ENCODE data around the gene CSF3R.

Gene CSF3R

DNA sequence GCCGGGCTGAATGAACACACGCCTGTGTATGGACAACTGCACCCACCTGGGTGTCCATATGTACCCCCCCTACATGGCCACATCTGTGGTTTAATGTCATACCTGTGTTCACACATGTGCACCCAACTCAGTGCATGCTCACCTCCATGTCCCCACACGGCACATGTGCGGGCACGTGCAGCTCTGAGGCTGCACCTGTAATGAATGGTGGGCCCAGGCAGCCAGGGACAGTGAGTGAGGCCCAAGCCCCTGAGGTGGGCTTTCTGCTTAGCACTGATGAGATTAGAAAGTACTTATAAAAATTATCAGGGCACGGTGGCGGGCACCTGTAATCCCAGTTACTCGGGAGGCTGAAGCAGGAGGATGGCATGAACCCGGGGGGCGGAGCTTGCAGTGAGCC is 42.5 kb upstream of the CSF3R start:
- TF ChIP-seq, protein P1, sequence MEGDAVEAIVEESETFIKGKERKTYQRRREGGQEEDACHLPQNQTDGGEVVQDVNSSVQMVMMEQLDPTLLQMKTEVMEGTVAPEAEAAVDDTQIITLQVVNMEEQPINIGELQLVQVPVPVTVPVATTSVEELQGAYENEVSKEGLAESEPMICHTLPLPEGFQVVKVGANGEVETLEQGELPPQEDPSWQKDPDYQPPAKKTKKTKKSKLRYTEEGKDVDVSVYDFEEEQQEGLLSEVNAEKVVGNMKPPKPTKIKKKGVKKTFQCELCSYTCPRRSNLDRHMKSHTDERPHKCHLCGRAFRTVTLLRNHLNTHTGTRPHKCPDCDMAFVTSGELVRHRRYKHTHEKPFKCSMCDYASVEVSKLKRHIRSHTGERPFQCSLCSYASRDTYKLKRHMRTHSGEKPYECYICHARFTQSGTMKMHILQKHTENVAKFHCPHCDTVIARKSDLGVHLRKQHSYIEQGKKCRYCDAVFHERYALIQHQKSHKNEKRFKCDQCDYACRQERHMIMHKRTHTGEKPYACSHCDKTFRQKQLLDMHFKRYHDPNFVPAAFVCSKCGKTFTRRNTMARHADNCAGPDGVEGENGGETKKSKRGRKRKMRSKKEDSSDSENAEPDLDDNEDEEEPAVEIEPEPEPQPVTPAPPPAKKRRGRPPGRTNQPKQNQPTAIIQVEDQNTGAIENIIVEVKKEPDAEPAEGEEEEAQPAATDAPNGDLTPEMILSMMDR (conservative IDR thresholded peaks at IDR 0.05; ENCODE audit: low read depth, low read length), result no peak
- DNase-seq (ENCODE audit: low read depth), result no peak
- no peak overlapping the region for H3K4me3 ChIP-seq (ENCODE audit: low read depth, low read length)

DNA sequence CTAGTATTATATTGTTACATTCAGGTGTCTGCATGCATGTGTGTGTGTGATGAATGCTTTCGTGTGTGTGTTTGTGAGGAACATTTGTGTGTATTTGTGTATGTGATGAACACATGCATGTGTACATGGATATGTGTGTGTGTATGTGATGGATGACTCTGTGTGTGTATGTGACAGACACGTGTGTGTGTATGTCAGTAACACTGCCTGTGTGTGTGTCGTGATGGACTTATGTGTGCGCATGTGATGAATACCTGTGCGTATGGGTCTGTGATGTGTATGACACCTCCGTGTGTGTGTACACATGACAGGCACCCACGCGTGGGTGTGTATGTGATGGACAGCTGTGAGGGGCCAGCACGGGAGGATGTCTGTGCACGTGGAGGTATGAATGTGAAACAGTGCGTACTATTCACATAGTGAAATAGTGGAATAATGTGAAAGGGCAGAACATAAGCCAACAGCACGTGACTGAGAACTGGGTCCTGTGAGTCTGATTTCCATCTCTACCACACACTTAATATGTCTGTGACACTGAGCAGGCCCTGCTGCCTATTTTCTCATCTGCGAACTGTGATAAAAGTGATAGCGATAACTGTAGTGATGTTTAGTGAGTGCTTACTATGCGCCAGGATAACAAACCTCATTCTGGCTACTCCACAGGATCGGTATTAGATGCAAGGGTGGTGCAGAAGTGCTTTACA is 41.8 kb upstream of the CSF3R start:
- no peak overlapping the region for H3K4me3 ChIP-seq (ENCODE audit: low read depth, low read length)
- TF ChIP-seq, protein P1 (conservative IDR thresholded peaks at IDR 0.05; ENCODE audit: low read depth, low read length), result no peak
- DNase-seq (ENCODE audit: low read depth), result no peak

DNA sequence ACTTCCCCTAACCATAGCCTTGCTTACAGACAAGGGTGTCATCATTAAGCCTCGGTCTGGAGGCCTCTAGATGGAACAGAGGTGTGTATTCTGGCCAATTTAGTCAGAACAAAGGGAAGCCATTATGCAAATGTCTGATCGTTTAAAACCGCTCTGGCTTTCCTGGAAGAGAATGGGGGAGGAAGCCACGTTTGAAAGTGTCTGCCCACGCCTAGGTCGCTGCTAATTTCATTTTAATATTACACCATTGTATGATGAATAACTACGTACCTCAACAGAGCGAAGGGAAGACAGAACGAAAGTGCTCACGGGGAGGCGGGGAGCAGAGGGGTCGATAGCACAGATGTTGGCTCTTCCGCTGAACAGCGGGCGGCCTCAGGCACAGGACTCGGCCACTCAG is 41.1 kb upstream of the CSF3R start:
- TF ChIP-seq, protein P1 (conservative IDR thresholded peaks at IDR 0.05; ENCODE audit: low read depth, low read length), result no peak
- no peak for DNase-seq (ENCODE audit: low read depth)
- no peak overlapping the region for H3K4me3 ChIP-seq (ENCODE audit: low read depth, low read length)

DNA sequence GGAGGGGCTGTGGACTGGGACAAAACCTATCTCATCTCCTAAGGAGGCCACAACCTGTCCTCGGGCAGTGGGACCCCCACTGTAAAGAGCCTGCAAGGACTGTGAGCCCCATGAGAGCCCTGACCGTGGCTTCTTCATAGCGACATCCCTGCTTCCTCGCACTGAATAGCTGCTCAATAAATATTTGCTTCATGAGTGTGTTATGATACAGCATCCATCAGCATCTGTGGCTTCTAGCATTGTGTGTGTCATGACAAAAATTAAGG is 40.5 kb upstream of the CSF3R start:
- no peak overlapping the region for H3K4me3 ChIP-seq (ENCODE audit: low read depth, low read length)
- DNase-seq (ENCODE audit: low read depth), result no peak
- TF ChIP-seq, protein P1 (conservative IDR thresholded peaks at IDR 0.05; ENCODE audit: low read depth, low read length), result no peak

DNA sequence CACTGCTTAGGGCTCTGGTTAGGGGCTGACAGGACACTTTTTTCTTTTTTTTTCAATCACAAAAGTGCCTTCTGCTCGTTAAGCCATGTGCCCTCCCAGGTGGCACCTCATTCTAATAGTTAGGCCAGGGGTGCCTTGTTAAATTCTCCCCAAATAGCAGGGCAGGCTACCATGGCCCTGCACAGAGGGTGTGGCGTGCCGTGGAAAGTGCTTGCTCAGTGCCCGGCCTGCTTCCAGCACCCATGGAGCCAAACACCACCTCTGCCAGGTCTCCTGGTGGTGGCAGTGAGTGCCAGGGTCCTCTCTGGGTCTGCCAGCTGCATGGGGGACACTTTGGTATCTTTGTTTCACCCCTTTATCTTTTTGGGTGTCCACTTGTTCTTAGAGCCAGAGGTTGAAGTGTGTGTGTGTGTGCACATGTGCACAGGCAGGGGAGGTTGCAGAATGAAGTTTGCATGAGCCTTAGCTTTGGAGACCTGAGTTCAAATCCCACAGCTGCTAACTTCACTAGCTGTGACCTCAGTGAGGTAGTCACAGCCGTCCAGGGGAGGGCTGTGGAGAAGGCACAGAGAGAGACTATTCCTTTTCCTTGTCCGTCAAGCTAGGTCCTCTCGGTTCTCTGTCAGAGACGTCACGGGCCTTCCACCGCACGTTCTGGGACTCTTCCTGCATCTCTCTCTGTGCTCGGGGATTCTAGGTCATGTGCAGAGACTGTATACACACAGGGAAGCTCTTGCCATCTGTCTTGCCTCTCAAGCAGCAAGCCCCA is 39.9 kb upstream of the CSF3R start:
- TF ChIP-seq, protein P1 (conservative IDR thresholded peaks at IDR 0.05; ENCODE audit: low read depth, low read length), result no peak
- no peak for DNase-seq (ENCODE audit: low read depth)
- no peak overlapping the region for H3K4me3 ChIP-seq (ENCODE audit: low read depth, low read length)

DNA sequence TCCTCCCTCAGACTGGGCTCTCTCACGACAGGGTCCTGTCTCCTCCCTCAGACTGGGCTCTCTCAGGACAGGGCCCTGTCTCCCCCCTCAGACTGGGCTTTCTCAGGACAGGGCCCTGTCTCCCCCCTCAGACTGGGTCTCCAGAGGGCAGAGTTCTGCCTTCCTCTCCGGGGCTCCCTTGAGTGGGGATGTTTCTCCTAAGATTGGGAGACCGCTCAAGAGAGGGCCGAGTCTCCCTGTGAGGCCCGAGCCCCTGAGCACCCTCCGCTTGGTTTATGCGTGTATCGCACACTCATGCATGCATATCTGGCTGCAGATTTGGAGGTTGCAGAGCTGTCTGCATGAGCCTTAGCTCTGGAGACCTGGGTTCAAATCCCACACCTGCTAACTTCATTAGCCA is 39.3 kb upstream of the CSF3R start:
- TF ChIP-seq, protein P1 (conservative IDR thresholded peaks at IDR 0.05; ENCODE audit: low read depth, low read length), result no peak
- no peak for DNase-seq (ENCODE audit: low read depth)
- no peak overlapping the region for H3K4me3 ChIP-seq (ENCODE audit: low read depth, low read length)
